ENCODE data around the gene SHROOM2.

GRCh38 chrX:9880870-9881269 lies 94.6 kb downstream of the SHROOM2 start:
- TF ChIP-seq, protein P1, sequence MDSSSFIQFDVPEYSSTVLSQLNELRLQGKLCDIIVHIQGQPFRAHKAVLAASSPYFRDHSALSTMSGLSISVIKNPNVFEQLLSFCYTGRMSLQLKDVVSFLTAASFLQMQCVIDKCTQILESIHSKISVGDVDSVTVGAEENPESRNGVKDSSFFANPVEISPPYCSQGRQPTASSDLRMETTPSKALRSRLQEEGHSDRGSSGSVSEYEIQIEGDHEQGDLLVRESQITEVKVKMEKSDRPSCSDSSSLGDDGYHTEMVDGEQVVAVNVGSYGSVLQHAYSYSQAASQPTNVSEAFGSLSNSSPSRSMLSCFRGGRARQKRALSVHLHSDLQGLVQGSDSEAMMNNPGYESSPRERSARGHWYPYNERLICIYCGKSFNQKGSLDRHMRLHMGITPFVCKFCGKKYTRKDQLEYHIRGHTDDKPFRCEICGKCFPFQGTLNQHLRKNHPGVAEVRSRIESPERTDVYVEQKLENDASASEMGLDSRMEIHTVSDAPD (CRISPR knock-in tag; IDR thresholded peaks at IDR 0.05), result no peak
- TF ChIP-seq SRF (CRISPR knock-in tag; IDR thresholded peaks at IDR 0.05), result no peak
- TF ChIP-seq CBX5 (IDR thresholded peaks at IDR 0.05; ENCODE audit: borderline replicate concordance, low read depth), result no peak
- TF ChIP-seq TRIM25 (IDR thresholded peaks at IDR 0.05; ENCODE audit: borderline replicate concordance), result no peak
- no peak for TF ChIP-seq SOX6 (IDR thresholded peaks at IDR 0.05)
- no peak for TF ChIP-seq EHMT2 (IDR thresholded peaks at IDR 0.05)
- TF ChIP-seq, protein P2, sequence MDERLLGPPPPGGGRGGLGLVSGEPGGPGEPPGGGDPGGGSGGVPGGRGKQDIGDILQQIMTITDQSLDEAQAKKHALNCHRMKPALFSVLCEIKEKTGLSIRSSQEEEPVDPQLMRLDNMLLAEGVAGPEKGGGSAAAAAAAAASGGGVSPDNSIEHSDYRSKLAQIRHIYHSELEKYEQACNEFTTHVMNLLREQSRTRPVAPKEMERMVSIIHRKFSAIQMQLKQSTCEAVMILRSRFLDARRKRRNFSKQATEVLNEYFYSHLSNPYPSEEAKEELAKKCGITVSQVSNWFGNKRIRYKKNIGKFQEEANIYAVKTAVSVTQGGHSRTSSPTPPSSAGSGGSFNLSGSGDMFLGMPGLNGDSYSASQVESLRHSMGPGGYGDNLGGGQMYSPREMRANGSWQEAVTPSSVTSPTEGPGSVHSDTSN (CRISPR knock-in tag; IDR thresholded peaks at IDR 0.05; ENCODE audit: low read depth), result no peak
- TF ChIP-seq, protein P2 (tag; conservative IDR thresholded peaks at IDR 0.05; ENCODE audit: low read depth), result no peak
- TF ChIP-seq SIRT6 (IDR thresholded peaks at IDR 0.05; ENCODE audit: low read depth, low read length), result no peak
- no peak for TF ChIP-seq POLR2A (conservative IDR thresholded peaks at IDR 0.05)
- no peak for TF ChIP-seq CHD2 (IDR thresholded peaks at IDR 0.05; ENCODE audit: low read depth, low read length)
- no peak for TF ChIP-seq MAZ (CRISPR knock-in tag; conservative IDR thresholded peaks at IDR 0.05 in 1 of 2, IDR thresholded peaks at IDR 0.05 in 1 of 2)
- TF ChIP-seq CTCF (IDR thresholded peaks at IDR 0.05 in 2 of 3, conservative IDR thresholded peaks at IDR 0.05 in 1 of 3; ENCODE audit: insufficient read depth in 2 of 3, low read depth in 1 of 3, low read length in 3 of 3), result no peak
- no peak for TF ChIP-seq ZNF23 (CRISPR knock-in tag; IDR thresholded peaks at IDR 0.05)
